Epithelial cell of proximal tubule (primary cell): ENCODE results near the gene TSPO2. TPM values are rescaled to one million over a fixed set of nuclear protein-coding genes. Genes with fewer than 3 reads are reported as not detected.

ENCODE experiments used
- DNase-seq: peaks from one replicate; pipeline ENCODE4 v3.0.0-alpha.2; 2011; ENCODE audit warnings: low read depth
- H3K4me3 ChIP-seq: 2 replicates; pipeline ENCODE4 v1.5.1; 2011; ENCODE audit warnings: low read depth, mild to moderate bottlenecking, low read length
- CTCF ChIP-seq: conservative IDR thresholded peaks from 2 replicates; pipeline ENCODE4 v1.5.1; 2012; ENCODE audit warnings: low read depth, mild to moderate bottlenecking, low read length
- total RNA-seq: library from RNA; depleted of rRNA; stranded (reverse); fragments of >200 nt; gene quantifications from 2 replicates; pipeline ENCODE4 v1.2.3, GENCODE V29; 2015

Gene TSPO2
- total RNA-seq, 1 donor from 2014 or later, result not detected

- DNase-seq, result no peak
- TF ChIP-seq CTCF, result no peak
- H3K4me3 ChIP-seq, result no peak overlapping the region
These were observed 1.2 kb upstream of the TSPO2 start for GRCh38 chr6:41040940-41041536.

- no peak for DNase-seq
- no peak for TF ChIP-seq CTCF
- H3K4me3 ChIP-seq, result no peak overlapping the region
These were observed 884 bp downstream of the TSPO2 start for GRCh38 chr6:41043151-41043550.

GRCh38 chr6:41045664-41046063 lies 3.4 kb downstream of the TSPO2 start:
- no peak for TF ChIP-seq CTCF
- DNase-seq, result no peak

GRCh38 chr6:41046084-41046483 lies 3.8 kb downstream of the TSPO2 start:
- no peak overlapping the region for H3K4me3 ChIP-seq

More at GRCh38 chr6:41045664-41046063, 3.4 kb downstream of the TSPO2 start:
- H3K4me3 ChIP-seq, result no peak overlapping the region

GRCh38 chr6:41047306-41047705 lies 5.0 kb downstream of the TSPO2 start:
- no peak overlapping the region for H3K4me3 ChIP-seq
- TF ChIP-seq CTCF, result no peak
- no peak for DNase-seq

More at GRCh38 chr6:41046084-41046483, 3.8 kb downstream of the TSPO2 start:
- no peak for DNase-seq
- TF ChIP-seq CTCF, result no peak

- no peak for DNase-seq
- no peak for TF ChIP-seq CTCF
- H3K4me3 ChIP-seq, result no peak overlapping the region
These were observed 5.8 kb downstream of the TSPO2 start for GRCh38 chr6:41047745-41048732.
